ENCODE data around the gene CYYR1.

Gene CYYR1

GRCh38 chr21:26550326-26550725 is 22.8 kb downstream of the CYYR1 start:
- no peak for DNase-seq

GRCh38 chr21:26546446-26547097 is 26.5 kb downstream of the CYYR1 start:
- DNase-seq = no peak

- DNase-seq = no peak
Observed at GRCh38 chr21:26544201-26544775, 28.8 kb downstream of the CYYR1 start.

- no peak for DNase-seq
Observed at GRCh38 chr21:26540651-26541050, 32.4 kb downstream of the CYYR1 start.

GRCh38 chr21:26539566-26539965 is 33.5 kb downstream of the CYYR1 start:
- DNase-seq = no peak

GRCh38 chr21:26534517-26534916 is 38.6 kb downstream of the CYYR1 start:
- no peak for DNase-seq

- DNase-seq = no peak
Observed at GRCh38 chr21:26532208-26532607, 40.9 kb downstream of the CYYR1 start.

GRCh38 chr21:26529526-26529925 is 43.6 kb downstream of the CYYR1 start:
- DNase-seq = no peak

- no peak for DNase-seq
Observed at GRCh38 chr21:26528882-26529281, 44.2 kb downstream of the CYYR1 start.

- no peak for DNase-seq
Observed at GRCh38 chr21:26522704-26523103, 50.4 kb downstream of the CYYR1 start.

GRCh38 chr21:26519142-26519541 is 53.9 kb downstream of the CYYR1 start:
- DNase-seq = no peak

- DNase-seq = no peak
Observed at GRCh38 chr21:26515257-26515656, 57.8 kb downstream of the CYYR1 start.

GRCh38 chr21:26513212-26513611 is 59.9 kb downstream of the CYYR1 start:
- DNase-seq = no peak

- DNase-seq = no peak
Observed at GRCh38 chr21:26512664-26513063, 60.4 kb downstream of the CYYR1 start.

GRCh38 chr21:26508903-26509302 is 64.2 kb downstream of the CYYR1 start:
- DNase-seq = no peak

- DNase-seq = no peak
Observed at GRCh38 chr21:26506956-26507355, 66.1 kb downstream of the CYYR1 start.

- no peak for DNase-seq
Observed at GRCh38 chr21:26505211-26505610, 67.9 kb downstream of the CYYR1 start.

GRCh38 chr21:26503414-26503813 is 69.7 kb downstream of the CYYR1 start:
- DNase-seq = no peak

GRCh38 chr21:26501495-26502021 is 71.5 kb downstream of the CYYR1 start:
- DNase-seq = no peak

- no peak for DNase-seq
Observed at GRCh38 chr21:26499495-26499894, 73.6 kb downstream of the CYYR1 start.

GRCh38 chr21:26495283-26495849 is 77.7 kb downstream of the CYYR1 start:
- no peak for DNase-seq

GRCh38 chr21:26491663-26492062 is 81.4 kb downstream of the CYYR1 start:
- DNase-seq = no peak

- DNase-seq = no peak
Observed at GRCh38 chr21:26490771-26491170, 82.3 kb downstream of the CYYR1 start.

GRCh38 chr21:26489781-26490180 is 83.3 kb downstream of the CYYR1 start:
- DNase-seq = no peak

Measured in cerebellar nuclear complex (tissue), 1 donor.